K562 (cell line): ENCODE results near the gene OR7G3. TPM values are rescaled to one million over a fixed set of nuclear protein-coding genes. Genes with fewer than 3 reads are reported as not detected.

ENCODE experiments used
- BHLHE40 ChIP-seq: IDR thresholded peaks from 2 replicates; pipeline ENCODE4 v1.6.1; 2011; ENCODE audit warnings: low read length, improper control_type of control experiment
- E2F1 ChIP-seq: sonication (generic); formaldehyde crosslinking; IDR thresholded peaks from 2 replicates; pipeline ENCODE4 v1.8.1; 2023; ENCODE audit warnings: mild to moderate bottlenecking, missing genetic modification reagents, moderate library complexity
- ESRRA ChIP-seq: fragments of 450-650 bp; IDR thresholded peaks from 2 replicates; pipeline ENCODE4 v1.6.1; 2014; ENCODE audit warnings: low read depth, mild to moderate bottlenecking, moderate library complexity, borderline replicate concordance
- FOXJ2 ChIP-seq: fragments of 200-800 bp; sonication (Bioruptor generic); IDR thresholded peaks from 2 replicates; pipeline ENCODE4 v1.6.1; 2016; ENCODE audit warnings: missing genetic modification characterization, missing compliant biosample characterization
- GABPB1 ChIP-seq: sonication (generic); formaldehyde crosslinking; IDR thresholded peaks from 2 replicates; pipeline ENCODE4 v1.8.0; 2022; ENCODE audit warnings: mild to moderate bottlenecking, missing genetic modification reagents
- GATAD2A ChIP-seq: fragments of 450-650 bp; IDR thresholded peaks from 2 replicates; pipeline ENCODE4 v1.6.1; 2017
- GMEB1 ChIP-seq: fragments of 250-450 bp; sonication (Bioruptor Pico); IDR thresholded peaks from 2 replicates; pipeline ENCODE4 v1.4.0; 2020; ENCODE audit warnings: mild to moderate bottlenecking
- JUNB ChIP-seq: fragments of 450-650 bp; formaldehyde crosslinking; conservative IDR thresholded peaks from 2 replicates; pipeline ENCODE4 v1.4.0; 2020; ENCODE audit warnings: mild to moderate bottlenecking
- JUND ChIP-seq, 2 experiments: IDR thresholded peaks; 2 replicates in 1 of 2; 3 replicates in 1 of 2; pipeline ENCODE4 v1.6.1; 2011; ENCODE audit warnings: borderline replicate concordance in 2 of 2, low read depth in 2 of 2, low read length in 2 of 2, improper control_type of control experiment in 1 of 2, missing biosample characterization in 1 of 2, missing genetic modification characterization in 1 of 2, missing genetic modification reagents in 1 of 2
- LEF1 ChIP-seq: fragments of 450-650 bp; IDR thresholded peaks from 2 replicates; pipeline ENCODE4 v1.6.1; 2016; ENCODE audit warnings: mild to moderate bottlenecking
- MBD2 ChIP-seq: sonication (generic); IDR thresholded peaks from 2 replicates; pipeline ENCODE4 v1.6.1; 2016; ENCODE audit warnings: low read depth, borderline replicate concordance
- MXI1 ChIP-seq: IDR thresholded peaks from 2 replicates; pipeline ENCODE4 v1.6.1; 2011; ENCODE audit warnings: low read depth, mild to moderate bottlenecking, improper control_type of control experiment, low read length
- NR1H2 ChIP-seq: sonication (generic); formaldehyde crosslinking; IDR thresholded peaks from 2 replicates; pipeline ENCODE4 v1.4.0; 2020; ENCODE audit warnings: mild to moderate bottlenecking, missing genetic modification reagents
- NR2C1 ChIP-seq, 2 experiments: fragments of 450-650 bp; IDR thresholded peaks; 2 replicates each; pipeline ENCODE4 v1.6.1; 2017; ENCODE audit warnings: mild to moderate bottlenecking in 2 of 2, antibody characterized with exemption in 1 of 2, inconsistent platforms in 1 of 2, missing compliant biosample characterization in 1 of 2, missing genetic modification characterization in 1 of 2
- POLR2B ChIP-seq: fragments of 450-650 bp; IDR thresholded peaks from 2 replicates; pipeline ENCODE4 v1.6.1; 2018; ENCODE audit warnings: low read depth; ENCODE audit not compliant: partially characterized antibody
- POLR3A ChIP-seq: IDR thresholded peaks from 2 replicates; pipeline ENCODE4 v1.6.1; 2011; ENCODE audit warnings: borderline replicate concordance, mild to moderate bottlenecking, moderate library complexity; ENCODE audit not compliant: insufficient read length, insufficient read depth; ENCODE audit errors: extremely low read depth
- PREB ChIP-seq: sonication (generic); formaldehyde crosslinking; IDR thresholded peaks from 2 replicates; pipeline ENCODE4 v1.8.1; 2023; ENCODE audit warnings: mild to moderate bottlenecking, missing genetic modification reagents
- PYGO2 ChIP-seq: fragments of 450-650 bp; IDR thresholded peaks from 2 replicates; pipeline ENCODE4 v1.6.1; 2016; ENCODE audit warnings: mild to moderate bottlenecking, missing genetic modification characterization, moderate library complexity, missing compliant biosample characterization
- RB1 ChIP-seq: fragments of 450-650 bp; IDR thresholded peaks from 2 replicates; pipeline ENCODE4 v1.6.1; 2017; ENCODE audit warnings: low read depth, mild to moderate bottlenecking
- SMARCA4 ChIP-seq: fragments of 450-650 bp; IDR thresholded peaks from 2 replicates; pipeline ENCODE4 v1.6.1; 2016
- SRSF9 ChIP-seq: fragments of 200-400 bp; formaldehyde crosslinking; IDR thresholded peaks from 2 replicates; pipeline ENCODE4 v1.6.1; 2017; ENCODE audit warnings: low read depth, low read length, borderline replicate concordance
- ZNF589 ChIP-seq: fragments of 200-800 bp; sonication (Bioruptor generic); IDR thresholded peaks from 2 replicates; pipeline ENCODE4 v1.6.1; 2016; ENCODE audit warnings: low read depth, missing genetic modification characterization, missing compliant biosample characterization
- ZNF766 ChIP-seq: fragments of 200-800 bp; sonication (Bioruptor generic); conservative IDR thresholded peaks from 2 replicates; pipeline ENCODE4 v1.6.1; 2016; ENCODE audit warnings: missing genetic modification characterization, missing compliant biosample characterization
- polyA plus RNA-seq, 8 experiments: library from polyadenylated mRNA; depleted of rRNA in 4 of 8; stranded (reverse) in 5 of 8; unstranded in 3 of 8; fragments of >200 nt; fragmentation: Nextera tagmentation in 2 of 8; fragmentation: Illumina TruSeq in 1 of 8; extraction: Ambion mirVana in 2 of 8; extraction: Trizol in 1 of 8; gene quantifications; 2 replicates each; pipeline versions ENCODE4 v1.2.1 to v1.2.3, GENCODE V29; 2011 to 2014; ENCODE audit warnings: inconsistent platforms in 1 of 8, missing spikeins in 1 of 8
- total RNA-seq, 7 experiments: library from RNA; depleted of rRNA in 6 of 7; stranded (reverse); fragments of >200 nt in 6 of 7; fragmentation: Illumina TruSeq in 2 of 7; extraction: Trizol in 2 of 7; gene quantifications; 2 replicates each; pipeline versions ENCODE4 v1.2.1 to v1.2.3, GENCODE V29; 2011 to 2021; ENCODE audit warnings: low replicate concordance in 1 of 7

The OR7G3 gene
- total and polyA plus RNA-seq, 9 of the 15 experiments (the other 6 are each of a cell fraction or from before 2014, with no cell fraction given) = not detected

GRCh38 chr19:9140159-9140874 lies 13.6 kb upstream of the OR7G3 start, which contains the start of gene ZNF317 (continued):
- TF ChIP-seq GMEB1 (CRISPR knock-in tag) (peak; percentile 75), MBD2 (peak; percentile 90), PYGO2 (tag) (0 out of 2 replicates have a peak, but pooled peaks have one; percentile 21), SMARCA4 (peak; percentile 32; the same call in 1 of the 2 replicates), GATAD2A (0 out of 2 replicates have a peak, but pooled peaks have one; percentile 16), BHLHE40 (peak; percentile 19; the same call in 1 of the 2 replicates), JUNB (CRISPR knock-in tag) (no peak), ESRRA (peak; percentile 49; the same call in 1 of the 2 replicates), NR2C1 (IDR thresholded peaks at IDR 0.05) (peak; percentile 70), NR2C1 (tag; IDR thresholded peaks at IDR 0.05) (peak; percentile 78), FOXJ2 (tag) (0 out of 2 replicates have a peak, but pooled peaks have one; percentile 39), ZNF589 (CRISPR knock-in tag) (0 out of 2 replicates have a peak, but pooled peaks have one; percentile 54), RB1 (peak; percentile 75; the same call in 1 of the 2 replicates), E2F1 (CRISPR knock-in tag) (0 out of 2 replicates have a peak, but pooled peaks have one; percentile 38), POLR3A (no peak), PREB (CRISPR knock-in tag) (no peak), MXI1 (peak; percentile 66), JUND (IDR thresholded peaks at IDR 0.05; ENCODE audit: borderline replicate concordance, low read depth, low read length) (peak; percentile 16; the same call in 1 of the 2 replicates), JUND (tag; IDR thresholded peaks at IDR 0.05; ENCODE audit: borderline replicate concordance, low read depth, low read length) (no peak; the same call in 2 of the 3 replicates), POLR2B (peak; percentile 90), NR1H2 (CRISPR knock-in tag) (no peak), LEF1 (0 out of 2 replicates have a peak, but pooled peaks have one; percentile 20), ZNF766 (peak; percentile 53; the same call in 1 of the 2 replicates), SRSF9 (no peak), GABPB1 (CRISPR knock-in tag) (peak; percentile 68; the same call in 1 of the 2 replicates)
